Measurements from ENCODE around the gene ATG2B. TPM values are rescaled to one million over a fixed set of nuclear protein-coding genes. Genes with fewer than 3 reads are reported as not detected.

ATG2B gene
- polyA plus RNA-seq, 6 donors from 2014 or later: 1.4 to 2.2 (median 1.8) TPM

DNA sequence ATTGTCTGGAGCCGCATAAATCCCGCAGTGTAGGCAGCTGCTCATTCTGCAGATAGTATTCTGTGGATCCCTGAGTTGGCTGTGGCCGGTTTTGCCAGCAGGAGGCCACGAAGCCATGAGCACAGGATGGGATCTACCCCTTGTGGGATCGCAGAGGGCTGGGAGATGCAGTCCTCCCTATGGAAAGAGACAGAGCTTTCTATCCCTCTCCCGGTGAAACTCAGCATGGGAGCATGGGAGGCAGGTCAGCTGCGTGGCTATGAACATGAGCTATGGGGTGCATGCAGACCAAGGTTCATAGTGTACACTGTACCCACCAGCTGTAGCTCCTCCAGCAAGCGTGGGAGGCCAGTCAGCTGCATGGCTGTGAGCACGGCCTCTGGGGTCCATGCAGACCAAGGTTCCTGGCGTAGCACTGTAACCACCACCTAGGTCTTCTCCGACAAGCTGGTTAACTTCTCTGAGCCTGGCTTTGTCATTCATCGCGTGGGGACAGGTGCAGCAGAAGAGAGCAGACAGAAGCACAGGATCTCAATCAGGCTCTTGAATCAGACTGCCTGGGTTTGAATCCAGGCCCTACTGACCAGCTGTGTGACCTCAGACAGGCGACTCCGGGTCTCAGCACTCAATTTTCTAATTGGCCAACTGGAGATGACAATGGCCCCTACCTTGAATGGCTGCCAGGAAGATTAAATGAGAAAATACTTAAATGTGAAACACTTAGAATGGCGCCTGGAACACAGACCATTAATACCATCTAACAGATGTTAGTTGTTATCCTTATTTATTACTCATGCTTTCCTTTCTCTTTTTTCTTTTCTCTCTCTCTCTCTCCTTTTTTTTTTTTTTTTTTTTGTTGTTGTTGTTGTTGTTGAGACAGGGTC lies 101.1 kb downstream of the ATG2B start:
- no peaks in the 10 kb centered on the region for H3K4me1 Mint-ChIP-seq
- H3K27me3 Mint-ChIP-seq: peaks cover 12 to 48% (median 43%) of the 10 kb centered on the region in 3 donors
- H3K27ac Mint-ChIP-seq: no peak overlapping the region

GRCh38 chr14:96261053-96261452 lies 102.1 kb downstream of the ATG2B start:
- Mint-ChIP-seq H3K36me3 (peaks cover 0 to under 1% of the 10 kb centered on the region in 2 donors), H3K4me3 (no peak overlapping the region), H3K27me3 (peaks cover 9 to 42% (median 39%) of the 10 kb centered on the region in 3 donors), H3K4me1 (no peaks in the 10 kb centered on the region), H3K27ac (no peak overlapping the region), H3K9me3 (peaks cover 0 to 7% (median 2%) of the 10 kb centered on the region in 7 donors)
- DNase-seq (no peak), ATAC-seq (ENCODE audit: low read depth in 2 of 2) (no peak)

More for the DNA sequence above, 101.1 kb downstream of the ATG2B start:
- ATAC-seq (ENCODE audit: low read depth in 2 of 2) (no peak), DNase-seq (no peak)
- H3K36me3 Mint-ChIP-seq: peaks cover 0 to 10% of the 10 kb centered on the region in 2 donors
- no peak overlapping the region for H3K4me3 Mint-ChIP-seq
- peaks cover 0 to 7% (median 2%) of the 10 kb centered on the region in 7 donors for H3K9me3 Mint-ChIP-seq

DNA sequence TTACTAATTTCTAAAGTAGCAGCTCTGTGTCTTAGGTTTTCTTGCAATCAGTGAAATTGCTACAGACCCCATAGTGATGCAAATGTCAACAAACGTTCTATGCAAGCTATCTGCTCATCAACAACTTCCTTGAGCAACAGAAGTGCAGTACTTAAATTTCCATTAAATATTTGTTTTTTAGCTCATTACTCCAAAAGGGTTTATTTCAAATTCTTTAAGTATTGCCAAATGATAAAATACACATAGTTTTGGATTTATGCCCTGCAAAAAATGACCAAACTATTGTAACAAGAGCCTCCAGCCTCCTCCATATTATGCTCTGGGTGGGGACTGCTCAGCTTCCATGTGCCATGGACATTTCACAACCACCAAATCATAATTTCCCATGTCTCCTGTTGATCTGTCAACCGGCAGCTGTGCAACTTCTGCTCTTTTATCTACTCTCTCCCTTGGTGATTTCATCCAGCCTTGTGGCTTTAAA lies 102.8 kb downstream of the ATG2B start:
- Mint-ChIP-seq H3K36me3 (no peaks in the 10 kb centered on the region), H3K9me3 (peaks cover 0 to 7% (median 2%) of the 10 kb centered on the region in 7 donors), H3K27me3 (peaks cover 11 to 37% (median 34%) of the 10 kb centered on the region in 3 donors), H3K4me3 (no peak overlapping the region), H3K4me1 (no peaks in the 10 kb centered on the region), H3K27ac (no peak overlapping the region)
- DNase-seq: no peak
- no peak for ATAC-seq (ENCODE audit: low read depth in 2 of 2)

GRCh38 chr14:96257900-96258299 lies 105.2 kb downstream of the ATG2B start:
- Mint-ChIP-seq H3K27me3 (peaks cover 18 to 56% (median 48%) of the 10 kb centered on the region in 3 donors), H3K27ac (no peak overlapping the region), H3K9me3 (peaks cover 0 to 2% (median 0%) of the 10 kb centered on the region in 7 donors), H3K4me1 (no peaks in the 10 kb centered on the region), H3K36me3 (no peaks in the 10 kb centered on the region), H3K4me3 (no peak overlapping the region)
- DNase-seq: no peak
- ATAC-seq (ENCODE audit: low read depth in 2 of 2): no peak

GRCh38 chr14:96257056-96257455 lies 106.1 kb downstream of the ATG2B start:
- Mint-ChIP-seq H3K4me3 (no peak overlapping the region), H3K9me3 (peaks cover 0 to 2% (median 0%) of the 10 kb centered on the region in 7 donors), H3K36me3 (no peaks in the 10 kb centered on the region), H3K27ac (peak overlapping the region in 1 of 6 donors; percentile 36), H3K27me3 (peaks cover 22 to 64% (median 57%) of the 10 kb centered on the region in 3 donors), H3K4me1 (no peaks in the 10 kb centered on the region)
- DNase-seq (no peak), ATAC-seq (ENCODE audit: low read depth in 2 of 2) (no peak)

- no peaks in the 10 kb centered on the region for H3K4me1 Mint-ChIP-seq
- no peaks in the 10 kb centered on the region for H3K36me3 Mint-ChIP-seq
- DNase-seq (no peak), ATAC-seq (ENCODE audit: low read depth in 2 of 2) (no peak)
- H3K27me3 Mint-ChIP-seq: peaks cover 25 to 66% (median 57%) of the 10 kb centered on the region in 3 donors
- no peak overlapping the region for H3K27ac Mint-ChIP-seq
- no peak overlapping the region for H3K4me3 Mint-ChIP-seq
- peaks cover 0 to 2% (median 0%) of the 10 kb centered on the region in 7 donors for H3K9me3 Mint-ChIP-seq
Observed at GRCh38 chr14:96256407-96256806, 106.7 kb downstream of the ATG2B start.

DNA sequence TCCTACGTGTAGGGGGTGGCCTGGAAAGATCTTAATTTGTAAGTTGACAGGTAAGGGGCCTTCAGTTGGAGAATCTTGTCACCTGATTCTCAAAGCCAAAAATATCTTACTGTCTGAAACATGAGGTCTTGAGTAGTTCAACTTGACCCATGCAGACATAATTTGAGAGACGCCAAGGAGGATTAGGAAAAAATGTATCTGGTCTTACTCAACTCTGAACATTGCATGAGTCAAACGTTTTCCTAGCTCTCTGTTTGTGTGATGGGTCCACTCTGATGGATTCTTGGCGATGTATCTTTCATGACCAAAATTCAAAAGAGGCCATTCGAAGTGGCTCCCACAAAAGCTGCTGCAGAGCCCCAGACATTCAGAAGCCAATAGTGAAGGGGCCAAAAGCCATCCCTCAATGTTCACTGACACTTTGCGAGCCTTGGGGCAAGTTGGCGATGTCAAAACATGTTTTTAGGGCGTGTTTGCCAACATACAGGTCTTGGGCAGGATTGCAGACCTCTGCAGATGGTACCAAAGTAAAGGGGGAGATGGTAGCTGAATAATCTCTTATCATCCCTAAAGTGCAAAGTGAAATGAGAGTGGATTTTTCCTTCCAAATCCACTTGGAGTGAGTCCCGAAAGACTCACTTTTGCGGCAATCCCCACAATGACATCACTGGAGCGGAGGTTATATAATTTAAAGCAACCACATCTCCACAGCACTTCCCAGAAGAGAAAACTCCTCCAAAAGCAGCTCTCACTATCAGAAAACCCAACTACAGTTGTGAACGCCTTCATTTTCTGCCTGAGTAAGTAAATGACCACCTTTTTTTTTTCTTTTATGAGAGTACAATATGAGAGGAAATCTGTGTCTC lies 107.4 kb downstream of the ATG2B start, which contains the start of gene BDKRB1:
TSS of gene BDKRB1 (plus strand) at position 710 of the 866 bp plus-strand sequence. CDS start 7,473 bp downstream, outside the sequence.
- Mint-ChIP-seq H3K36me3 (no peaks in the 10 kb centered on the region), H3K27ac (peak within 1 kb of the TSS in 1 of 6 donors; percentile 36), H3K4me1 (no peaks in the 10 kb centered on the region), H3K9me3 (peaks cover 0 to 2% (median 0%) of the 10 kb centered on the region in 7 donors), H3K4me3 (no peak within 1 kb of the TSS), H3K27me3 (peaks cover 31 to 66% (median 57%) of the 10 kb centered on the region in 3 donors)
- ATAC-seq (ENCODE audit: low read depth in 2 of 2) (no peak), DNase-seq (no peak)

GRCh38 chr14:96254687-96255086 lies 108.5 kb downstream of the ATG2B start:
- Mint-ChIP-seq H3K36me3 (no peaks in the 10 kb centered on the region), H3K4me3 (no peak overlapping the region), H3K27me3 (peaks cover 34 to 66% (median 62%) of the 10 kb centered on the region in 3 donors), H3K9me3 (peaks cover 0 to 2% (median 0%) of the 10 kb centered on the region in 7 donors), H3K27ac (peak overlapping the region in 1 of 6 donors; percentile 64), H3K4me1 (no peaks in the 10 kb centered on the region)
- ATAC-seq (ENCODE audit: low read depth in 2 of 2) (no peak), DNase-seq (no peak)

DNA sequence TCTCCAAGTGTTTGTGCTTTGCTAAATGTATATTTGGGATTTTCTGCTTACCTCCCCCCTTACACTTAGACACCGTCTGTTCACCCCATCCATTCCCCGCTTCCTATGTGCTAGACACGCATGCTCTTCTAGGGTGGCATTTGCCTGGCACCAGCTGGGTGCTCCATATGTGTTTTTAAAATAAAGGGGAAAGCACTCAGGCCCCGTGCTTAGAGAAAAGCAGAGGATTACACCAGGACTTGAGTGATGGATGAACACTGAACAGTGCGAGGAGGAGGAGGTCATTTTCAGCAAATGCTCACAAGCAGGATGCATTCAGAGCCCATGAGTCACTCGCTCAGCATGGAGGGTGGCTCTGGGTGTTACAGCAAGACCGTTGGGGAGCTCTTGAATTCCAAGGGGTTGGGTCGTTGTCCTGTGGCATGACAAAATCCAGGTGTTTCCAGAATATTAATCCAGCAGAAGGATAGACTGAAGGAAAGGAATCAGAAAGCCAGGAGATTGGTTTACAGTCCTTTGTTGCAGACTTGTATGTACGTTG lies 110.1 kb downstream of the ATG2B start:
- Mint-ChIP-seq H3K27ac (no peak overlapping the region), H3K4me3 (no peak overlapping the region), H3K9me3 (peaks cover 0 to 2% (median 0%) of the 10 kb centered on the region in 7 donors), H3K4me1 (no peaks in the 10 kb centered on the region), H3K27me3 (peaks cover 36 to 74% (median 68%) of the 10 kb centered on the region in 3 donors), H3K36me3 (no peaks in the 10 kb centered on the region)
- DNase-seq: no peak
- ATAC-seq (ENCODE audit: low read depth in 2 of 2): no peak

DNA sequence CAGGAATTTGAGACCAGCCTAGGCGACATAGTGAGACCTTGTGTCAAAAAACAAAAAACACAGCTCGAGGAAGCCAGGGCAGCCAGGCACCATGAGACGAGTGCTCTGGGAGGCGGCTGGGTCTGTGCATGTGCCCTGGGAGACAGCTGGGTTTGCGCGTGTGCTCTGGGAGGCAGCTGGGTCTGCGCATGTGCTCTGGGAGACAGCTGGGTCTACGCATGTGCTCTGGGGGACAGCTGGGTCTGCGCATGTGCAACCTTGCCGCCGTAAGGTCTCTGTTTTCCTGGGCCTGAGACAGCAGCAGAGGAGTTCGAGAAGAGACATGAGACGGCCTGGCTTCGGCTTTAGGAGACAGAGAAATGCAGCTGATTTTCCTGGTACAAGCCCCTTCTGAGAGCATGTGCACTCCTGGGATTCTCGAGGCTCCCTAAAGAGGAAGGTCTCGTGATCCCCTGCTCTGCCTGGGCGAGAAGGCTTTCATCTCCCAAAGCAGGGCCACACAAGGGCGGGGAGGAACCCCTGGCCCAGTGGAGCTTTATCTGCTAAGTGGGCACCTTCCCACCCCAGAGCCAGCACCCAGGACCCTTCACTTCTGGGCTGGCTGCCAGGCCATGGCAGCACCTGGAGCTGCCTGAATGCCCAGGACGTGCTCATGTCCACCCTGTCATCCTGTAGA lies 110.7 kb downstream of the ATG2B start:
- DNase-seq (no peak), ATAC-seq (ENCODE audit: low read depth in 2 of 2) (no peak)
- Mint-ChIP-seq H3K4me3 (no peak overlapping the region), H3K27me3 (peaks cover 39 to 73% (median 67%) of the 10 kb centered on the region in 3 donors), H3K4me1 (no peaks in the 10 kb centered on the region), H3K36me3 (no peaks in the 10 kb centered on the region), H3K27ac (peak overlapping the region in 1 of 6 donors; percentile 66), H3K9me3 (peaks cover 0 to under 1% (median 0%) of the 10 kb centered on the region in 7 donors)

- peaks cover 0 to 2% (median 0%) of the 10 kb centered on the region in 7 donors for H3K9me3 Mint-ChIP-seq
- H3K4me3 Mint-ChIP-seq: no peak overlapping the region
- ATAC-seq (ENCODE audit: low read depth in 2 of 2) (no peak), DNase-seq (no peak)
- H3K27me3 Mint-ChIP-seq: peaks cover 45 to 73% (median 67%) of the 10 kb centered on the region in 3 donors
- no peaks in the 10 kb centered on the region for H3K4me1 Mint-ChIP-seq
- no peaks in the 10 kb centered on the region for H3K36me3 Mint-ChIP-seq
- H3K27ac Mint-ChIP-seq: peak overlapping the region in 1 of 6 donors; percentile 48
Observed at GRCh38 chr14:96251656-96252155, 111.4 kb downstream of the ATG2B start.

DNA sequence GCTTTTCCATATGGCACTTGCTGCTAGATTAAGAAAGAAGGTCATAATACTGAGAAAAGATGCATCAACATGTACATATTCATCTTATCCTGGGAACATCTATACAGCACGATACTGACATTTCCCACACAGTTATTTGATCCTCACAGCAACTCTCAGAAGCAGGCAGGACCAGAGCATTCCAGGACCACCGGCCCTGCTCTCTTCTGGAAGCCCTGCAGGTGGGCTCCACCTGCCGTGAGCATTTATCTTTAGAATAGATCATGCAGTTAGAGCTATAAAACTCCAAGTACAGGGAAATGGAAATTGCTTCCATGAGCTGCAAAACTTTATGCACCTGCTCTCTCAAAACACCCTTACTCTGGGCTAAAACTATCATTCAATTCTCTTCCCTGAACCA lies 112.7 kb downstream of the ATG2B start:
- no peak overlapping the region for H3K27ac Mint-ChIP-seq
- peaks cover 39 to 79% (median 78%) of the 10 kb centered on the region in 3 donors for H3K27me3 Mint-ChIP-seq
- peaks cover 0 to 7% (median 0%) of the 10 kb centered on the region in 7 donors for H3K9me3 Mint-ChIP-seq
- ATAC-seq (ENCODE audit: low read depth in 2 of 2) (no peak), DNase-seq (no peak)
- no peaks in the 10 kb centered on the region for H3K4me1 Mint-ChIP-seq
- no peak overlapping the region for H3K4me3 Mint-ChIP-seq
- H3K36me3 Mint-ChIP-seq: no peaks in the 10 kb centered on the region
